DND-41 (cell line): ENCODE results near the gene TELO2.

ENCODE experiments used
- ATAC-seq: fragments of 200-7000 bp; cut with Tn5 transposase; 3 replicates; pipeline ENCODE4 v1.9.1; 2021; ENCODE audit warnings: low read depth; ENCODE audit not compliant: insufficient read depth
- DNase-seq: peaks from one replicate; pipeline ENCODE4 v3.0.0-alpha.2; 2020
- H2AFZ ChIP-seq: 2 replicates; pipeline ENCODE4 v1.6.0; 2012; ENCODE audit warnings: low read depth, low read length
- H3K27ac ChIP-seq: 2 replicates; pipeline ENCODE4 v1.5.1; 2012; ENCODE audit warnings: low read length, inconsistent platforms
- H3K27me3 ChIP-seq: fragments of 200-600 bp; sonication (generic); 2 replicates; pipeline ENCODE4 v1.6.0; 2012; ENCODE audit warnings: low read length, mild to moderate bottlenecking, inconsistent platforms; ENCODE audit not compliant: insufficient read depth, poor library complexity
- H3K36me3 ChIP-seq: 2 replicates; pipeline ENCODE4 v1.5.1; 2012; ENCODE audit warnings: low read length, inconsistent platforms; ENCODE audit not compliant: insufficient read depth
- H3K4me1 ChIP-seq: 2 replicates; pipeline ENCODE4 v1.5.1; 2012; ENCODE audit warnings: mild to moderate bottlenecking, low read length; ENCODE audit not compliant: insufficient read depth
- H3K4me2 ChIP-seq: 2 replicates; pipeline ENCODE4 v1.6.0; 2012; ENCODE audit warnings: mild to moderate bottlenecking, moderate library complexity, low read length, inconsistent platforms; ENCODE audit not compliant: insufficient read depth
- H3K4me3 ChIP-seq, 2 experiments: fragments of 200-600 bp in 1 of 2; shearing (Covaris generic) in 1 of 2; 2 replicates each; pipeline ENCODE4 v1.5.1; 2012 to 2016; ENCODE audit warnings: inconsistent platforms in 2 of 2, low read length in 2 of 2, mild to moderate bottlenecking in 2 of 2, low read depth in 1 of 2, moderate library complexity in 1 of 2
- H3K79me2 ChIP-seq: 2 replicates; pipeline ENCODE4 v1.6.0; 2012; ENCODE audit warnings: low read length, inconsistent platforms; ENCODE audit not compliant: insufficient read depth
- H3K9ac ChIP-seq: 2 replicates; pipeline ENCODE4 v1.6.0; 2012; ENCODE audit warnings: low read depth, mild to moderate bottlenecking, inconsistent platforms, low read length, moderate library complexity
- H3K9me3 ChIP-seq: 2 replicates; pipeline ENCODE4 v1.5.1; 2012; ENCODE audit warnings: low read length, moderate library complexity, mild to moderate bottlenecking, inconsistent platforms; ENCODE audit not compliant: insufficient read depth, severe bottlenecking
- H4K20me1 ChIP-seq: 2 replicates; pipeline ENCODE4 v1.6.0; 2012; ENCODE audit warnings: low read length; ENCODE audit not compliant: insufficient read depth
- CTCF ChIP-seq: IDR thresholded peaks from 2 replicates; pipeline ENCODE4 v1.5.1; 2012; ENCODE audit warnings: borderline replicate concordance, low read length, moderate library complexity, mild to moderate bottlenecking; ENCODE audit not compliant: poor library complexity, severe bottlenecking; ENCODE audit errors: extremely low read depth
- EZH2 ChIP-seq: IDR thresholded peaks from 3 replicates; pipeline ENCODE4 v1.6.1; 2012; ENCODE audit warnings: borderline replicate concordance, low read depth, mild to moderate bottlenecking, moderate library complexity, low read length, inconsistent platforms; ENCODE audit not compliant: severe bottlenecking

The TELO2 gene

GRCh38 chr16:1444730-1445517 is 48.2 kb upstream of the TELO2 start:
- no peaks in the 10 kb centered on the region for H3K9me3 ChIP-seq
- H3K4me2 ChIP-seq, result no peak overlapping the region
- peaks cover 36% of the 10 kb centered on the region for H3K36me3 ChIP-seq
- no peaks in the 10 kb centered on the region for H3K27me3 ChIP-seq
- H3K4me3 ChIP-seq, result no peak overlapping the region
- no peak for ATAC-seq
- no peak overlapping the region for H3K27ac ChIP-seq
- peaks cover 11% of the 10 kb centered on the region; the same call in 1 of the 2 replicates for H4K20me1 ChIP-seq
- H2AFZ ChIP-seq, result no peak overlapping the region
- no peak overlapping the region for H3K9ac ChIP-seq
- DNase-seq, result no peak
- TF ChIP-seq EZH2 (no peak), CTCF (no peak)
- no peaks in the 10 kb centered on the region for H3K79me2 ChIP-seq
- no peaks in the 10 kb centered on the region for H3K4me1 ChIP-seq

DNA sequence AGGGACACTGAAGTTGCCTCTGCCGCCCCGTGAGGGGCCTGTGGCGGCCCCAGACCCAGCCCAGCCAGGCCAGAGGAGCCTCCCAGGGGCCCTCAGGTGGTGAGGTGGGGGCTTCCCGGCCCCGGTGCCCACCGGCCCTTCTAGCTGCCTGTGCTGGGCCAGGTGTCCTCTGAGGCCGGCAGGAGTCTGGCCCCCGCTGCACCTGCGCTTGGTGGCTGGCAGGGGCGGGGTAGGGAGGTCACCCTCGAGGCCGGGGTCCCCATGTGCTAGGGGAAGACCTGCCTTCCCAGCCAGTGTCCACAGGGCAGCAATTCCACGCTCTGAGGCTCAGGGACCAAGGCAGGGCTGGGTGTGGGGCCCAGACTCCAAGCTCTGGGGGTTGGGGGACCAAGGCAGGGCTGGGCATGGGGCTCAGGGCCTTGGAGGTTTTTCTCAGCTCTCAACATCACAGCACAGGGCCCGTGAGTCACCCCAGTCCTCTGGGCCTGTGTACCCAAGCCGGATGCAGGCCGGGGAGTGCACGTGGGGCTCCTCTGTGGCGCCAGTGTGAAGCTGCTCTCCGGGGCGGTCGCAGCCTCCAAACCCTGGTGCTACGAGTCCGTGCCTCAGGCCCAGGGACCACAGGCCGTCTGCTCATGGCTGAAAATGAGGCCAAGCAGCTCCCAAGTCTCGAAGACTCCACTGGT is 47.5 kb upstream of the TELO2 start:
- H4K20me1 ChIP-seq, result peaks cover 11% of the 10 kb centered on the region; the same call in 1 of the 2 replicates
- no peak overlapping the region for H3K4me2 ChIP-seq
- no peak overlapping the region for H2AFZ ChIP-seq
- no peaks in the 10 kb centered on the region for H3K27me3 ChIP-seq
- H3K27ac ChIP-seq, result no peak overlapping the region
- no peaks in the 10 kb centered on the region for H3K79me2 ChIP-seq
- no peak overlapping the region for H3K9ac ChIP-seq
- TF ChIP-seq EZH2 (no peak), CTCF (no peak)
- ATAC-seq (no peak), DNase-seq (no peak)
- H3K9me3 ChIP-seq, result no peaks in the 10 kb centered on the region
- no peaks in the 10 kb centered on the region for H3K4me1 ChIP-seq
- H3K36me3 ChIP-seq, result peaks cover 43% of the 10 kb centered on the region
- H3K4me3 ChIP-seq, result no peak overlapping the region

DNA sequence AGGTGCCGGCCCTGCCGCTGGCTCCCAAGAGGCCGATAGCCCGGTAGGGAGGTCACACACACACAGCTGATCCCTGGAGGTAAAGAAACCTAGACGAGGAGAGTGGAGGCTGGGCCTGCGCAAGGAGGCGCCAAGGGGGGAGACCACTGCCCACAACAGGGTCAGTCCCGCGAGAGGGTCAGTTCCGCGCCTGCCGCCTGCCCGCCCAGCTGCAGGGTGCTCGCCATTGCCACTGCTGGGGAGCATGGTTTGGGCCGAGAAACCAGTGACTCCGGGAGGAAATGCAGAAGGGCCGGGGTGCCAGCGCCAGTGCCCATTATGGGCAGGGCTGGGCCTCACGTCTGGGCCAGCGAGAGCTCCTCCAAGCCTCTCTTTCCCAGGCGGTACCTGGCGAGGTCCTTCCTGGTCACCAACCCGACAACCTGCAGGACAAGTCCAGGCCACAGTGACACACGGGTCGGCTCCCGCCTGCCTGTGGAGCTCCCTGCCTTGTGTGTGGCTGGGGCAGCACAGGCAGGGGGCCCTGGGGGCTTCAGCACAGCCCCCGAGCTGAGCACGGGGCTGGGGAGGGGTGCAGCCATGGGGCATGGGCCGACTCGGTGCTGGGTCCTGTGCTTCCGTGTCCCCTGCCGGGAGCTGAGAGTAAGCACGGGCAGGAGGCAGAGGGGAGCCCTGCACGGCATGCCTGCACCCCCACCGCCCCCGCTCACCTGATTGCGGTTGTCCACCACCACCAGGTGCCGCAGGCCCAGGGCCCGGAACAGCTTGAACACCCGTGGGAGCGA is 46.7 kb upstream of the TELO2 start:
- Histone ChIP-seq H3K27ac (no peak overlapping the region), H3K4me2 (no peak overlapping the region), H2AFZ (no peak overlapping the region), H3K27me3 (no peaks in the 10 kb centered on the region), H3K9me3 (no peaks in the 10 kb centered on the region), H3K4me1 (no peaks in the 10 kb centered on the region), H3K79me2 (no peaks in the 10 kb centered on the region), H3K4me3 (no peak overlapping the region), H3K9ac (no peak overlapping the region), H4K20me1 (peaks cover 11% of the 10 kb centered on the region; the same call in 1 of the 2 replicates), H3K36me3 (peaks cover 51% of the 10 kb centered on the region)
- TF ChIP-seq EZH2 (no peak), CTCF (no peak)
- ATAC-seq (no peak), DNase-seq (no peak)
